ENCODE results near the gene B4GAT1.

The B4GAT1 gene

DNA sequence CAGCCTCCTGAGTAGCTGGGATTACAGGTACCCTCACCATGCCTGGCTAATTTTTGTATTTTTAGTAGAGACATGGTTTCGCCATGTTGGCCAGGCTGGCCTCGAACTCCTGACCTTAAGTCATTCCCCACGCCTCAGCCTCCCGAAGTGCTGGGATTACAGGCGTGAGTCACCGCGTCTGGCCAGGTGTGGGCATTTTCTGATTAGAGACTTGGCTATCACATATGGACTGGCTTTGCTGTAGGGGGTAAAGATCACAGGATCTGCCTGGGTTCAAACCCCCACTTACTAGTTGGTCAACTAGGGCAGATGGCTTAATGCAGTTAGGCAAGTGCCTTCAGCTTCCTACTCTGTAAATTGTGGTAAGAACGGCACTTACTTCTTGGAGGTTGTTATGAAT lies 37.1 kb downstream of the B4GAT1 start:
- no peak overlapping the region for H3K27ac ChIP-seq
- no peaks in the 10 kb centered on the region for H3K27me3 ChIP-seq (ENCODE audit: control insufficient read depth, insufficient read depth, low read length)
- no peaks in the 10 kb centered on the region for H3K79me2 ChIP-seq
- no peaks in the 10 kb centered on the region for H3K9me3 ChIP-seq (ENCODE audit: control insufficient read depth, low read length)
- H2AFZ ChIP-seq = no peak overlapping the region
- H3K4me2 ChIP-seq (ENCODE audit: low read length) = no peak overlapping the region
- no peaks in the 10 kb centered on the region for H3K4me1 ChIP-seq
- H3K36me3 ChIP-seq (ENCODE audit: control insufficient read depth, insufficient read depth, low read length) = no peaks in the 10 kb centered on the region
- H3K9ac ChIP-seq = no peak overlapping the region
- H3K4me3 ChIP-seq (ENCODE audit: low read depth, low read length) = no peak overlapping the region
- TF ChIP-seq, protein P1, sequence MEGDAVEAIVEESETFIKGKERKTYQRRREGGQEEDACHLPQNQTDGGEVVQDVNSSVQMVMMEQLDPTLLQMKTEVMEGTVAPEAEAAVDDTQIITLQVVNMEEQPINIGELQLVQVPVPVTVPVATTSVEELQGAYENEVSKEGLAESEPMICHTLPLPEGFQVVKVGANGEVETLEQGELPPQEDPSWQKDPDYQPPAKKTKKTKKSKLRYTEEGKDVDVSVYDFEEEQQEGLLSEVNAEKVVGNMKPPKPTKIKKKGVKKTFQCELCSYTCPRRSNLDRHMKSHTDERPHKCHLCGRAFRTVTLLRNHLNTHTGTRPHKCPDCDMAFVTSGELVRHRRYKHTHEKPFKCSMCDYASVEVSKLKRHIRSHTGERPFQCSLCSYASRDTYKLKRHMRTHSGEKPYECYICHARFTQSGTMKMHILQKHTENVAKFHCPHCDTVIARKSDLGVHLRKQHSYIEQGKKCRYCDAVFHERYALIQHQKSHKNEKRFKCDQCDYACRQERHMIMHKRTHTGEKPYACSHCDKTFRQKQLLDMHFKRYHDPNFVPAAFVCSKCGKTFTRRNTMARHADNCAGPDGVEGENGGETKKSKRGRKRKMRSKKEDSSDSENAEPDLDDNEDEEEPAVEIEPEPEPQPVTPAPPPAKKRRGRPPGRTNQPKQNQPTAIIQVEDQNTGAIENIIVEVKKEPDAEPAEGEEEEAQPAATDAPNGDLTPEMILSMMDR (IDR thresholded peaks at IDR 0.05) = no peak

DNA sequence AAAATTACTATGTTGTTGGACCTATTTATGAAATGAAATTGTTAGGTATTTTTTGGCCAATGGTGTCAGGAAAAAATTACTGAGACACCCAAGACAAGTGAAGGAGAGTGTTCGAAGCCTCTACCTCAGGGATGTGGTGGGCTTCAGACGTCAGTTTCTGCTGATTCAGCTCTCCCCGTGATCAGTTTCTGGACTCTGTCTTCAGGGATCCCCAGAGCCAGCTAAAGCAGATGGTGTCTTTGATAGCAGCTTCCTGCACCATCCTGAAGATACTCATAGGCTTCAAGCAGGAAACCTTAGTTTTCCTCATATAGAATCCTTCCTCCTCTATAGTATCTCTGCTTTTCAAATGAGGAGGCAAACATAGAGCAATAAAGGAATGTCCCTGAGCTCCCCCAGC lies 38.0 kb downstream of the B4GAT1 start:
- no peak overlapping the region for H3K9ac ChIP-seq
- H3K9me3 ChIP-seq (ENCODE audit: control insufficient read depth, low read length) = no peaks in the 10 kb centered on the region
- no peaks in the 10 kb centered on the region for H3K27me3 ChIP-seq (ENCODE audit: control insufficient read depth, insufficient read depth, low read length)
- no peaks in the 10 kb centered on the region for H3K36me3 ChIP-seq (ENCODE audit: control insufficient read depth, insufficient read depth, low read length)
- H3K79me2 ChIP-seq = no peaks in the 10 kb centered on the region
- H3K4me2 ChIP-seq (ENCODE audit: low read length) = no peak overlapping the region
- H3K27ac ChIP-seq = no peak overlapping the region
- H3K4me1 ChIP-seq = no peaks in the 10 kb centered on the region
- TF ChIP-seq, protein P1 (IDR thresholded peaks at IDR 0.05) = no peak
- H3K4me3 ChIP-seq (ENCODE audit: low read depth, low read length) = no peak overlapping the region
- H2AFZ ChIP-seq = no peak overlapping the region

DNA sequence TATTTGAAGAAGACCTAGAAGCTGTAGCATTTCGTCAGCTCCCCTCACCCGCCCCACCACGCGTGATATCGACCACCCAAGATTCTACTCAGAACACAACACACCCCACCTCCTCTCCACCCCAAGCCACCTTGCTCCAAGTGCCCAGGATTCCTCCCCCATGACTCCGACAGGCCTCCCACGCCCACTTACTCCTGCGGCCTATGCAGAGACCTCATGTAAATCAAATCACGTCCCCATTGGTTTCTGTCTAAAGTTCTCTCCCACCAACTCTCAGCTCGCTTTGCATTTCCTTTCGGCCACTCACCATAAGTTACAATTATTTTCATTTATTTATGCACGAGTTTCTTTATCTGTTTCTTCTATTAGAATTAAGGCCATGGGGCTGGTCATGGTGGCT lies 44.8 kb downstream of the B4GAT1 start:
- Histone ChIP-seq H3K4me1 (no peaks in the 10 kb centered on the region), H3K4me3 (ENCODE audit: low read depth, low read length) (no peak overlapping the region), H2AFZ (no peak overlapping the region), H3K27ac (no peak overlapping the region), H3K36me3 (ENCODE audit: control insufficient read depth, insufficient read depth, low read length) (no peaks in the 10 kb centered on the region), H3K79me2 (no peaks in the 10 kb centered on the region), H3K9me3 (ENCODE audit: control insufficient read depth, low read length) (no peaks in the 10 kb centered on the region), H3K27me3 (ENCODE audit: control insufficient read depth, insufficient read depth, low read length) (no peaks in the 10 kb centered on the region), H3K9ac (no peak overlapping the region), H3K4me2 (ENCODE audit: low read length) (no peak overlapping the region)
- TF ChIP-seq, protein P1 (IDR thresholded peaks at IDR 0.05) = no peak

DNA sequence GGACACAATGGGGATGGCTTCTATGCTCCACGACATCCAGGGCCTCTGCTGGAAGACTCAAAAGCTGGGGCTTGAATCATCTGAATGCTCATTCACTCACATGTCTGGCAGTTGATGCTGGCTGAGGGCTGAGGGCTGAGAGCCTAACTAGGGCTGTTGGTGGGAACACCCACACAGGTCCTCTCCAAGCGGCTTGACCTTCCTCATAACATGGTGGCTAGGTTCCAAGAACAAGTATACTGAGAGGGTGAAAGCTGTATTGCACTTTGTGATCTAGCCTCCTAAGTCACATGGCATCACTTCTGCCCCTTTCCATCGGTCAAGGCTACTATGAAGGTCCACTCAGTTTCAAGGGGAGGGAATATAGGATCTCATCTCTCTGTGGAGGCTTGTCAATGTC lies 48.2 kb downstream of the B4GAT1 start:
- H3K27ac ChIP-seq = no peak overlapping the region
- no peak overlapping the region for H3K4me2 ChIP-seq (ENCODE audit: low read length)
- TF ChIP-seq, protein P1 (IDR thresholded peaks at IDR 0.05) = no peak
- H2AFZ ChIP-seq = no peak overlapping the region
- H3K27me3 ChIP-seq (ENCODE audit: control insufficient read depth, insufficient read depth, low read length) = no peaks in the 10 kb centered on the region
- H3K4me3 ChIP-seq (ENCODE audit: low read depth, low read length) = no peak overlapping the region
- H3K79me2 ChIP-seq = no peaks in the 10 kb centered on the region
- H3K9me3 ChIP-seq (ENCODE audit: control insufficient read depth, low read length) = no peaks in the 10 kb centered on the region
- H3K36me3 ChIP-seq (ENCODE audit: control insufficient read depth, insufficient read depth, low read length) = no peaks in the 10 kb centered on the region
- no peak overlapping the region for H3K9ac ChIP-seq
- no peaks in the 10 kb centered on the region for H3K4me1 ChIP-seq

DNA sequence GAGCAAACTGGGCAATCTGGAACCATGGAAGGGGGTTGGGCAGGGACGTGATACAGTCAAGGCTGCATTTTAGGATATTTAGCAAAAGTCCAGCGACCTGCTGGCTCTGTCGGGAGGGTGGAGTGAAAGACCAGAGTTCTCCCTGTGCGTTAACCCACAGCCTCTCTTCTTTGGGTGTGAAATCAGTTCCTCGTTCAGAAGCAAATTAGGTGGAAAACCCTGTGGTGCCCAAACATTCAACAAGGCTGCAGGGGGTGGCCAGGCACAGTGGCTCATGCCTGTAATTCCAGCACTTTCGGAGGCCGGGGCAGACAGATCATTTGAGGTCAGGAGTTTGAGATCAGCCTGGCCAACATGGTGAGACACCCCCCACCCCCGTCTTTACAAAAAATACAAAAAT lies 49.8 kb downstream of the B4GAT1 start:
- Histone ChIP-seq H3K4me3 (ENCODE audit: low read depth, low read length) (no peak overlapping the region), H3K36me3 (ENCODE audit: control insufficient read depth, insufficient read depth, low read length) (no peaks in the 10 kb centered on the region), H3K4me2 (ENCODE audit: low read length) (no peak overlapping the region), H3K27me3 (ENCODE audit: control insufficient read depth, insufficient read depth, low read length) (no peaks in the 10 kb centered on the region), H3K79me2 (no peaks in the 10 kb centered on the region), H3K9me3 (ENCODE audit: control insufficient read depth, low read length) (no peaks in the 10 kb centered on the region), H2AFZ (no peak overlapping the region), H3K4me1 (no peaks in the 10 kb centered on the region), H3K9ac (no peak overlapping the region), H3K27ac (no peak overlapping the region)
- TF ChIP-seq, protein P1 (IDR thresholded peaks at IDR 0.05) = no peak

Data from parathyroid adenoma (tissue), 2 donors.